Activated naive CD4-positive, alpha-beta T cell treated with anti-CD3 and anti-CD28 coated beads for 36 hours (primary cell): ENCODE data around the gene NEAT1. TPM values are rescaled to one million over a fixed set of nuclear protein-coding genes. Genes with fewer than 3 reads are reported as not detected.

Source experiments
- CTCF ChIA-PET: fragments of 350-600 bp; sonication (Branson Sonifier 250); formaldehyde crosslinking; loops from one replicate; lab custom pipeline; 2021; ENCODE audit warnings: antibody characterized with exemption; lab: Charles Lee
- DNase-seq: peaks from one replicate; pipeline ENCODE4 v3.0.0-alpha.2; 2020
- H3K27ac Mint-ChIP-seq: one replicate; pipeline ENCODE4 v1.8.0; 2021; ENCODE audit warnings: mild to moderate bottlenecking, mixed read lengths
- H3K27me3 Mint-ChIP-seq: one replicate; pipeline ENCODE4 v1.8.0; 2021; ENCODE audit warnings: low read depth, mixed read lengths
- H3K36me3 Mint-ChIP-seq: one replicate; pipeline ENCODE4 v1.8.0; 2021; ENCODE audit warnings: low read depth, mixed read lengths
- H3K4me1 Mint-ChIP-seq: one replicate; pipeline ENCODE4 v1.8.0; 2021; ENCODE audit warnings: low read depth, mixed read lengths
- H3K4me3 Mint-ChIP-seq: one replicate; pipeline ENCODE4 v1.8.0; 2021; ENCODE audit warnings: mild to moderate bottlenecking, moderate library complexity, mixed read lengths
- H3K9me3 Mint-ChIP-seq: one replicate; pipeline ENCODE4 v1.8.0; 2021; ENCODE audit warnings: mixed read lengths
- intact Hi-C: fragments of 100-400 bp; cut with micrococcal nuclease; formaldehyde crosslinking; loops from one replicate; pipeline ENCODE4 v1.15.1; 2023
- total RNA-seq, 2 experiments: library from RNA; stranded (reverse); gene quantifications; one replicate each; pipeline ENCODE4 v1.2.3, GENCODE V29; 2021

The NEAT1 gene
- total RNA-seq, 2 experiments from 2014 or later, result 693 to 750 TPM

GRCh38 chr11:65476632-65477148 lies 54.1 kb downstream of the NEAT1 start:
- Mint-ChIP-seq H3K27ac (peak overlapping the region; percentile 95), H3K36me3 (peaks cover 19% of the 10 kb centered on the region), H3K4me1 (peaks cover 33% of the 10 kb centered on the region), H3K4me3 (peak overlapping the region; percentile 95), H3K9me3 (no peaks in the 10 kb centered on the region), H3K27me3 (no peaks in the 10 kb centered on the region)
- intact Hi-C loops, result loop anchor here (1.0 kb wide), 3 partner anchors 12 to 21 kb away; no protein-coding TSS in a partner anchor
- DNase-seq, result no peak
- CTCF ChIA-PET, result interaction anchor here (0.9 to 2.8 kb wide), 8 partner anchors 11 to 59 kb away, joined by 3 to 15 read pairs (median 4); partner anchors contain the start of gene MALAT1

DNA sequence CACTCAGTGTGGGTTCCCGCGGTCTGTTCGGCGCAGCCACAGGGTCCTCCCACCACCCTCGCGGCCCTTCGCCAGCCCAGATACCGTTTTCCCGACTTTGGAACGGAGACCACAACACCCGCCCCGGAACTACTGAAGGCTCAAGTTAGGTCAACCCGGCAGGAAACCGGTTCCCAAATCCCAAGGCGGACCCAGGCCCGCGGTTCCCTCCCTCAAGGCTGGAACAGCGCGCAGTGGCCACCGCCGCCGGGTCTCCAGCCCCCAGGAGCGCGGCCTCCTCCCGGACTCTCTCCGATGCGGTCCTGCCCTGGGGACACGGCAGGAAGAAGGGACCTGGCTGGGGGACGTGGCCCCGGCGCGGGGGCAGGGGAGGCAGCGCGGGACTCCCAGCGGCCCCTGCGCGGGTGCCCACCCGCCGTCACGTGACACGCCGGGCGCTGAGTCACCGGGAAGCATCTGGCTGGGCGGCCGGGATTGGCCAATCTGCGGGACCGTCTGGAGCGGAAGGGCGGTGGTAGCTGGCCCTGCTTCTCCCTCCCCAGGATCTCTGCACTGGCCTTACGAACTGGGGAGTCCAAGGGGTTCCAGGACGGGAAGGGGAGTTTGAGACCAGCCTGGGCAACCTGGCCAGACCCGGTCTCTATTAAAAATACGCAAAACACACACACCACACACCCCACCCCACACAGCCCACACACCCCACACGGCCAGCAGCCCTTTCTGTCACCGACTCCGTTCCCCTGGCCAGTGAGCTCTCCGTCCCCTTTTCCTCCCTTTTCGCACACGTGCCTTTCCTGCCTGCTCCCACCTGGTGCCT lies 54.8 kb downstream of the NEAT1 start:
- Mint-ChIP-seq H3K27me3 (no peaks in the 10 kb centered on the region), H3K36me3 (peaks cover 19% of the 10 kb centered on the region), H3K9me3 (no peaks in the 10 kb centered on the region), H3K4me1 (peaks cover 27% of the 10 kb centered on the region), H3K4me3 (peak overlapping the region; percentile 95), H3K27ac (peak overlapping the region; percentile 95)
- CTCF ChIA-PET, result interaction anchor here (0.6 to 3.8 kb wide), 11 partner anchors 9 to 144 kb away, joined by 3 to 19 read pairs (median 4); partner anchors contain the start of genes DPF2 and MALAT1
- intact Hi-C loops, result loop anchor here (1.0 kb wide), 3 partner anchors 11 to 20 kb away; no protein-coding TSS in a partner anchor
- peak; percentile 96 for DNase-seq

GRCh38 chr11:65478388-65479183 lies 56.0 kb downstream of the NEAT1 start:
- DNase-seq, result no peak
- CTCF ChIA-PET, result interaction anchor here (1.1 to 3.8 kb wide), 5 partner anchors 10 to 62 kb away, joined by 4 to 24 read pairs (median 6); partner anchors contain the start of gene MALAT1
- peak overlapping the region; percentile 29 for H3K4me3 Mint-ChIP-seq
- H3K27ac Mint-ChIP-seq, result peak overlapping the region; percentile 18
- no peaks in the 10 kb centered on the region for H3K27me3 Mint-ChIP-seq
- peaks cover 19% of the 10 kb centered on the region for H3K36me3 Mint-ChIP-seq
- peaks cover 25% of the 10 kb centered on the region for H3K4me1 Mint-ChIP-seq
- no peaks in the 10 kb centered on the region for H3K9me3 Mint-ChIP-seq
- intact Hi-C loops, result no loop called here

- H3K4me3 Mint-ChIP-seq, result no peak overlapping the region
These were observed 56.9 kb downstream of the NEAT1 start for GRCh38 chr11:65479184-65480145.

GRCh38 chr11:65482306-65482850 lies 59.8 kb downstream of the NEAT1 start:
- intact Hi-C loops, result no loop called here
- Mint-ChIP-seq H3K4me3 (no peak overlapping the region), H3K9me3 (no peaks in the 10 kb centered on the region), H3K27me3 (no peaks in the 10 kb centered on the region), H3K36me3 (no peaks in the 10 kb centered on the region), H3K4me1 (peaks cover 31% of the 10 kb centered on the region), H3K27ac (no peak overlapping the region)
- CTCF ChIA-PET, result interaction anchor here (0.6 kb wide), 1 partner anchor 11 kb away, joined by 6 read pairs; no protein-coding TSS in a partner anchor
- DNase-seq, result no peak

More at GRCh38 chr11:65479184-65480145, 56.9 kb downstream of the NEAT1 start:
- CTCF ChIA-PET, result interaction anchor here (0.6 to 3.8 kb wide), 8 partner anchors 8 to 63 kb away, joined by 3 to 24 read pairs (median 4); partner anchors contain the start of gene MALAT1
- Mint-ChIP-seq H3K4me1 (peaks cover 30% of the 10 kb centered on the region), H3K27me3 (no peaks in the 10 kb centered on the region), H3K27ac (no peak overlapping the region), H3K9me3 (no peaks in the 10 kb centered on the region), H3K36me3 (peaks cover 17% of the 10 kb centered on the region)
- intact Hi-C loops, result no loop called here
- no peak for DNase-seq

DNA sequence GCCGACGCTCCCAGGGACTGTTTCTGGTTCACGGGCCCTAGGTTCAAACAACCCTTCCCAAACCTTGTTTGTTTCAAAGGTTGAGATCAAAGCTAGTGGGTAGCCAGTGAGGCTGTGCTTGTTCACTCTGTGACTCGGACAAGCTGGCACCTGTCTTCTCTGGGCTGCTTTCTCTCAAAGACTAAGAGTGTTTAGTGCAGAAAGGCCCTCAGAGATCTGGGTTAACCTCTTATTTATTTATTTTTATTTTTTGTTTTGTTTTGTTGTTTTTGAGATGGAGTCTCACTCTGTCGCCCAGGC lies 63.3 kb downstream of the NEAT1 start:
- Mint-ChIP-seq H3K4me1 (peaks cover 46% of the 10 kb centered on the region), H3K9me3 (no peaks in the 10 kb centered on the region), H3K36me3 (no peaks in the 10 kb centered on the region), H3K4me3 (no peak overlapping the region), H3K27me3 (no peaks in the 10 kb centered on the region), H3K27ac (no peak overlapping the region)
- no peak for DNase-seq
- CTCF ChIA-PET, result interaction anchor here (0.6 kb wide), 1 partner anchor 26 kb away, joined by 4 read pairs; no protein-coding TSS in a partner anchor
- intact Hi-C loops, result no loop called here

DNA sequence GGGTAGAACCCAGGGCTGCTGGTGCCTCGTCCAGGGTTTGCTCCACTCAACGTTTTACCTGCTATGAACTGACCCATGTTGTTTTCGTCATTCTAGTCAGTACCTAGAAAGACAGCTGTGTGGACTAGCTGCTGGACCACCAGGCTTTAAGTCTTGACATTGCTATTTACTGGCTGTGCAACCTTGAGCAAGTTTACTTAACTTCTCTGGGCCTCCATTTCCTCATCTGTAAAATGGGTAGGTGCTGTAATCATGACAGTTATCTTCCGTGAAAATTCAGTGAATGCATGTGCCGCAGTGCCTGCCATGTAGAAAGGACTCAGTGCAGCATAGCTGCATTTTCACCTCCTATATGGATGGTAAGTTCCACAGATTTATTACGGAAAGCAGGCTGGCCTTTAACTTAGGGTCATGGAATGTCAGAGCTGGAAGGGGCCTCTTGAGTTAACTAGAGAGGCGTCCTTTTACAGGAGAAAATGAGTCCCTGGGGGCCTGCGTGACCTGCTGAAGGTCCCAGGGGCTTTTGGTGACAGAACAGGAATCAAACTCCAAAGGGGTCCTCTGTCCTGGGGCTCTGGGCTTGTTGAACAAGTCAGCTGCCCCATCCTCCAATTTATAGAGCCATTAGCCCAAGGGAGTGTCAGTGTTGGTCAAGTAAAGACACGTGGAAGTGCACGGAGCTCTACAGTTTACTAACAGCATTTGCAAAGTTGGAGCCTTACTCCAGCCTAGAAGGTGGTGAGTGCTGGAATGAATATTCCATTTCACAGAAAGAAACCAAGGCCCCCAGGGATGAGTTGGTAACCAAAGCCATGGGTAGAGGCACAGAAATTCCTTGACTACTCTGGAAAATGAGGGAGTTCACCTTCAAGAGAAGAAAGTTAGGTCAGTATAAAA lies 64.2 kb downstream of the NEAT1 start:
- intact Hi-C loops, result no loop called here
- CTCF ChIA-PET, result interaction anchor here (1.2 to 2.3 kb wide), 4 partner anchors 7 to 15 kb away, joined by 4 to 8 read pairs (median 4); no protein-coding TSS in a partner anchor
- no peak for DNase-seq
- Mint-ChIP-seq H3K9me3 (no peaks in the 10 kb centered on the region), H3K36me3 (no peaks in the 10 kb centered on the region), H3K27ac (peak overlapping the region; percentile 72), H3K4me1 (peaks cover 55% of the 10 kb centered on the region), H3K27me3 (no peaks in the 10 kb centered on the region), H3K4me3 (no peak overlapping the region)

DNA sequence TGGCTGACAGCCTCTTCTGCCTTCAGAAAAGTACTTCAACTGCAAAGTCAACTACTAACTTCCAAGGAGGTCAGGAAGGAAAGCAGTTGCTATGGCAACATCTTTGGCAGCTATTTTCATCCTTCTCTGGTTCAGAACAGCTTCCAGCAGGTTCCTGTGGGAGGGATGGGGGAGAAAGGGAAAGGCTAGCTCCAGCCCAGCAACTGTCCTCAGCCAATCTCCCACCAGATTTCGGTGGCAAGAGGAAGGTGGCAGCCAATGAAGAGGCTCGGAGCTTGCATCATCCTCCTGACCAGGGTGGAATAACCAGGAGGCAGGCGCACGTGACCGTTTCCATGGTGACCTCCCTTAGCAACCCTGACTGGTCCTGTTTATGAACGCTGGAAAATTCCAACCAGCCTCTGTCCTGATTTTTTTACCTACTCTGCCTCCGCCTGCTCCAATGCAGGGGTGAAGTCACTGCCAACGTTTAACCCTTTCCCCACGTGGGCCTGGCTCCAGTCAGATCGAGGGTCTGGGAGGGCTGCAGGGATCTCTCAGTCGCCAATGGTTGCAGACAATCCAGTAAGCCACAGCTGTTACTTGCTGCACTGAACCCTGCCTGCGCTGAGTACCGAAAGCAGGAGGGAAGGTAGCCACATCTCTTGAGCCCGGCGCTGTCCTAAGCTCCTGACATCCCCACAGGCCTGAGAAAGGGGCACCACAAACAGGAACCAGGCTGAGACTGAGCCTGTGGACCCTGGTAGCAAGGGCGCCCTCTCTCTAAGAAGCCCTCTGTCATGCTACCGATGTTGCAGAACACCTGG lies 65.1 kb downstream of the NEAT1 start:
- intact Hi-C loops, result loop anchor here (1.0 kb wide), 1 partner anchor 10 kb away; no protein-coding TSS in a partner anchor
- H3K27ac Mint-ChIP-seq, result peak overlapping the region; percentile 72
- peaks cover 64% of the 10 kb centered on the region for H3K4me1 Mint-ChIP-seq
- peak overlapping the region; percentile 59 for H3K4me3 Mint-ChIP-seq
- DNase-seq, result peak; percentile 83
- CTCF ChIA-PET, result interaction anchor here (1.2 to 2.3 kb wide), 4 partner anchors 8 to 16 kb away, joined by 4 to 8 read pairs (median 4); no protein-coding TSS in a partner anchor
- H3K27me3 Mint-ChIP-seq, result no peaks in the 10 kb centered on the region
- H3K9me3 Mint-ChIP-seq, result no peaks in the 10 kb centered on the region
- no peaks in the 10 kb centered on the region for H3K36me3 Mint-ChIP-seq

DNA sequence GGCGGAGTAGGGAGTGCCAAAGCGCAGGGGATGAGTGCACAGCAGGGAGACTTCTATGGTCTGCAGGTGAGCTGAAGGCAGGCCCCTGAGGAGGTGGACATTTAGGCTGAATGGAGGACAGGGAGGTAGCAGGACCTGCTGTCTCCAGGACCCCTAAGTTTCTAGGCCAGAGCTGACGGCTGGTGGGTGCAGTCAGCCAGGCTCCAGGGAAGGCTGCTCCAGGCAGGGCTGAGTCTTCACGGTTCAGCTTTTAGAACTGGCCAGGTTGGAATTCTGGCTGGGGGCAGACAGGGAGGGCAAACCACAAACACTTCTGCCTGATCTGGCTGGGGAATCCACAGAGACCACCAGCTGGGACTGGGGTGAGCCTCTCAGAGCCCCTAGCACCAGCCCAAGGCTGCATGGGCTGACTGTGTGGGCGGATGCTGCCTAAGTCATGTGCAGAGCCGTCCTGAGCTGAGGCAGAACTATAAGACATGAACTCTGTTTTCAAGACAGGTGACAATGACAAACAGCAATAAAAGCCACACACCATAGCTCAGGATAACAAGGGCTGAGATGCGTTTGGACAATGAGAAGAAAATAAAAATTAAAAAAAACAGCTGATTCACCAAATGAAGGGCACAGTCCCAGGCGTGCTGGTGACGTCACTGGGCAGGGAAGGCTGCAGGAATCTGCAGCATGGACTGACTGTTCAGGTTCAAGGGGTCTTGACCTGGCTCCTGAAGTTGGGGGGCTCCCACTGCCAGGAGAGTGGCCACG lies 65.9 kb downstream of the NEAT1 start:
- CTCF ChIA-PET, result interaction anchor here (0.5 to 2.5 kb wide), 7 partner anchors 8 to 22 kb away, joined by 3 to 9 read pairs (median 4); no protein-coding TSS in a partner anchor
- Mint-ChIP-seq H3K27ac (peak overlapping the region; percentile 72), H3K36me3 (no peaks in the 10 kb centered on the region), H3K4me3 (peak overlapping the region; percentile 59), H3K9me3 (no peaks in the 10 kb centered on the region), H3K4me1 (peaks cover 72% of the 10 kb centered on the region), H3K27me3 (no peaks in the 10 kb centered on the region)
- intact Hi-C loops, result loop anchor here (1.0 kb wide), 1 partner anchor 11 kb away; no protein-coding TSS in a partner anchor
- DNase-seq, result peak; percentile 61
